Cerebellar cortex (tissue), 1 donor: Measurements from ENCODE around the gene TMEM63A.

ENCODE experiments used
- DNase-seq: peaks from one replicate; pipeline ENCODE4 v3.0.0-alpha.2; 2015; ENCODE audit warnings: low spot score

Gene TMEM63A

DNA sequence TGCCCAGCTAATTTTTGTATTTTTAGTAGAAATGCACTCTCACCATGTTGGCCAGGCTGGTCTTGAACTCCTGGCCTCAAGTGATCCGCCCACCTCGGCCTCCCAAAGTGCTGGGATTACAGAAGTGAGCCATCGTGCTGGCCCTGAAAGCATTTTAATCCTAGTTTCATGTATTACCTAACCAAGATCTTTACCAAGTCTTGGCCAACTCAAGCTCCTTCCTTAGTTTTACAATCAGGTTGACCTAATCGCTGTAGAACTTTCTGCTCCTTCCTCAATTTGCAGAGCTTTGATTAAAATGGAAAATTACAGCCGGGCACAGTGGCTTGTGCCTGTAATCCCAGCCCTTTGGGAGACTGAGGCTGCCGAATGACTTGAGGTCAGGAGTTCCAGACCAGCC lies 3.2 kb upstream of the TMEM63A start:
- DNase-seq = no peak

DNA sequence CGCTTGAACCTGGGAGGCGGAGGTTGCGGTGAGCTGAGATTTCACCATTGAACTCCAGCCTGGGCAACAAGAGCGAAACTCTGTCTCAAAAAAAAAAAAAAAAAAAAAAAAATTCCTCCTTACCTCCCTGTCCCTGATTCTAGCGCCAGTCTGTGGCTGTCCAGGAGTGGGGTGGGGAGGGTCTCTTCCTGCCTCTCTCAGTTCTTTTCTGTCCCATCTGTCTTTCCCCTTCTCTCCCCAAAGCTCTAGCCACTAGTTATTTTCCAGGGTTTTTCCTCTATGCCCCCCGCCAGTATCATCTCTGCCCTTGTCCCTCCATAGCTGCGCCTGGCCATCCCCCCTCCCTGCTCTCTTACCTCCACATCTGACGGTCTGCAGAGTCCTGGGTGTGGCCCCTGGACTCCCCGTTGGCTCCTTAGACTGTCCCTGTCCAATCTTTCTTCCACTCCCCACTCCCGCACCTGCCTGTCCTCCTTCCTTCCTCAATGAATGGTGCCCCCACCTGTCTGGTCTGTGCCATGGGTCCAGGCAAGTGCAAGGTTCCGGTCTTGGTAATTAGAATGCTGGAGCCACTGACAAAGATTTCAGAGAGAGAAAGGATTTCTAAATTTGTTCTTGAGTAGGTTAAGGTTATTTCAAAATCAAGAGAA lies 1.6 kb upstream of the TMEM63A start:
- DNase-seq = no peak

DNA sequence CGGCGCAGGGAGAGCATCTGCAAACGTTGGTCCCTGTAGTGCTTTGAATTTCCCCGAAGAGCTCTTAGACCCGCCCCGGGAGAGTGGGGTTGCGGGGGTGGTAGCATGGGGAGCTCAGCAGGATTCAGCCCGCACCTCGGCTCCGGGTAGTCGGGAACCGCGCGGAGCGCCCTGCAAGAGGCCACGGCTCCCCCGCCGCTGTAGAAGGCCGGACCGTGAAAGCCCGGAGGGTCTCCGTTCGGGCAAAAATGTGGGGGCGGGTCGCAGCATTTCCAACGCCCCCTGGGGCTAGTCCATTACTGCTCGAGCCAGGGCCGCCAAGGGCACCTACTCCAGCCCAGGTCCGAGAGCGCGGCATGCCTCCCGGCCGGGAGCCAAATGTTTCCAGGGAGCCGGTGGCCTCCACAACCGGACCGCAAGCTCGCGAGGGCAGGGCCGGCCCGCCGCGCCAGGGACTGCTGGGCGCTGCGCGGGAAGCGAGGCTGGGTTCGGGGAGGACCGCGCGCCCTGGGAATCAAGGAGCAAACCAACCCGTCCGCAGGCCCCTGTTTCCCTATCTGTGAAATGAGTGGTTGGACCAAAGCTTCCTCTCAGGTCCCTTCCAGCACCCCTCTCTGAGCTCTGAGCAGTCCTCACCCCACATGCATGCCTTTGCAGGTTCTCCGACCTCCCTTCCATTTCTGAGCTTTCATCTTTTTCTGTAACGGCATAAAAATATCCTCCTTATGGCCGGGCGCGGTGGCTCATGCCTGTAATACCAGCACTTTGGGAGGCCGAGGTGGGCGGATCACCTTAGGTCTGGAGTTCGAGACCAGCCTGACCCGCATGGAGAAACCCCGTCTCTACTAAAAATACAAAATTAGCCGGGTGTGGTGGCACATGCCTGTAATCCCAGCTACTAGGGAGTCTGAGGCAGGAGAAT lies 775 bp upstream of the TMEM63A start:
- no peak for DNase-seq

DNA sequence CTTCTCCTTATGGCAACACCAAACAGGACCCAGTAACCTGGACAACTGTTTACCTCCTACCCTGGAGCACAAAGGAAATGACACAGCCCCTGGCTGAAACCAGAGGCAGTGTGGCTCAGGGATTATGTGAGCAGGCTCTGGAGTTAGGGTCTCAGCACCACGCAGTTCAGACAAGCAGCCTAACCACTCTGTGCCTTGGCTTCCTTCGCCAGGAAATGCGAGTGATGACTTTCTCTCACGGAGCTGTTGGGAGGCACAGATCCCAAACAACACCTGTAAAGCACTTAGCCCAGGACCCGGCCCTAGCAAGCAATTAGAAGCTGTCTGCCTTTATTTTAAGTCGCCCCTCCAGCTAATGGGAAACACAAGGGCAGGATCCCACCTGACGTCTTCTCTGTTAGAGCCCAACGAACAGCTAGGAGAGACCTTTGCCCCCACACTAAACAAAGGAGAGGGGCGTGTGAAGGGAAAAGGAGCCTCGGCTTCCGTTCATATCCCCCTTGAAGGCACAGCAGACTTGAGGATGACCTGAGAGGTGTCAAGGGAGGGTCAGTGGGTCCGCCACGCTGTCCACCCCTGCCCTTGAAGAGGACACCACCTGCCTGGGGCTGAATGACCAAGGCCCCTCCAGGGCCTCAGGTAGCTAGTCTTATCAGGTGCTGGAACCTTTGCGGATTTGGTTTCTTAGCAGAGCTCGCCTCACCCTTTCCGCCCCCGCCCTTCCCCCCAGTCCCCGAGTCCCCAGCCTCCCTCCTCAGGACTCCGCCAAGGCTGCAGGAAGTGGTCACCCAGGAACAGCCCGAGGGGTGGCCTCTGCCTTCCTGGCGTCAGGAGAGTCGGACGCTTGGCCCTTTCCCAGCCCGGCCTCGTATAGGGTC lies 860 bp downstream of the TMEM63A start:
- no peak for DNase-seq

DNA sequence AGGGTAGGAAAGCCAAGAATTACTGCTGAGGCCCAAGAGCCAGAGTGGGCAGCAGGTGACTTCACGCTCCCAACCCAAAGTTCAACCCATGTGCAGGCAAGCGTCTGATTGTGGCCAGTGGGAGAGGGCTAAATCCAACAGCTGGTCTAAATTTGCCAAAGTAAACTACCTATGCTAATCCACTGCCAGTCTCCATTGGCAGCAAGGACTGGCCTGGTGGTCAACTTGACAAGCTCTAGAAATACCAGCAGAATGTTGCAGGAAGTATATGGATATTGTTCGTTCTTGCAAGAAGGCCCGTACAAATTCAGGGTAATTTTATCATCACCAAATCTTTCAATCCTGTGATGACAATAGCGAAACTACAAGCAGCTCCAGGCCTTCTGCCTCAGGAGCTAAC lies 1.5 kb downstream of the TMEM63A start:
- no peak for DNase-seq

DNA sequence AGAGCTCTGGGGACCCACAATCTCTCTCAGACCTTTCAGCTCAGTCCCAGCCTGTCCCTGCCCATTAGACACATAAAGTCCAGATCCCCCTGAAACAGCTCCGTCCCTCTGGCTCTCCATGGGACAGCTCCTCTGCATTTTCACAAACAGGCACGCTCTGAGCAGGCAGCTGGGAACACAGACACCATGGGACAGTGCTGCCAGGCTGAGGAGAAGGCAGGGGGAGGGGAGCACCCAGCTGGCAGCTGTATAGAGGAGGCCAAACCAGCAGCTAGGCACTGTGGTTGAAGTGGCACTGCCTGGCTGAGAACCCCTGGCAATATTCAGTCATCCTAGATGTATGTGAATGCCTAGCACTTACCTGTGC lies 2.0 kb downstream of the TMEM63A start:
- DNase-seq = no peak

DNA sequence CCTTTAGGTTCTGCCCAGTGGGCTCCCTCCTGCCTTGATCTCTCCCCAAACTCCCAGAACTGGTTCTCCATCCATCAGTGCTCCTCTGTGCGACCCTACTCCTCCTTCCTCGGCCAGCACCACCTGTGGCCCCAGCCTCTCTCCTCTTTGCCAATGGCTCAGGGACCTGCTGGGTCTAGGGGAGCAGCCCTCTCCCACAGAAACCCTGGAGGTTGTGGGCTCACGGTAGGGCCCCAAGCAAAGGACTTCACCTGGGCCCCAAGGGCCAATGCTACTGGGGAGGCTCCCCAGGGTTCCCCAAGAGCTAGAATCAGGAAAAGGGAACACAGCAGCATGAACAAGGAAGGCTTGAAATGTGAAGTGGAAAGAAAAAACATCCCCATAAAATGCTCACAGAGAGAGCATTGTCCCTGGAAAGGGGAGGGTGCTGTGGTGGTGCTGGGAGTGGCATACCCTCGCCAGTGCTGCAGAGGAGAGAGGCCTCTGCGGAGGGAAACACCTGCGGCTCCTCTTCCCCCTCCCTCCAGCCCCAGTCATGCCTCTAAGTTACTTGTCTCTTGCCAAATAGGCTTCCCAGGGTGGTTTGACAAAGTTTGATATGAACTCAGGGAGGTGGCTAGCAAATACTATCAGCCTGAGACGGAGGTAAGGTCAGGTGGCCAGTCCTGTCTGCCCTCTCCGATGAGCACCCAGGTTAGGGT lies 2.5 kb downstream of the TMEM63A start:
- DNase-seq = no peak

DNA sequence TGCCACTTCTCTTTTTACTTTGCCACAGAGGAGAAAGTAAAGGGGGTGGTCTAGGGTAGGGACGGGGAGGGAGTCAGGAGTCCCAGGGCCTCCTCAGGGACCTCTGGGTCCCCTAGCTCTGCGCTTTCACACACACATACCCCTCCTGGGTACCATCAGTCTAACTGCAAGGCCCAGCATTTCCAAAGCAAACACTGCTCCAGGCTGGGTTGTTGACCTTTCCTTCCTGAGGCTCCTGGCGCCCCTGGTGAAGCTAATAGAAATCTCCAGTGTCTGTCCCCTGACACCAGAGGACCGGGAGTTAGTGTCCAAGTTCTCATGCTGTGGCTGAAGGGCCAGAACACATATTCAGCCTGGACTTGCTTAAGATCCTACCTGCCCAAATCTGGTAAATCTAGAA lies 3.9 kb downstream of the TMEM63A start:
- DNase-seq = no peak

DNA sequence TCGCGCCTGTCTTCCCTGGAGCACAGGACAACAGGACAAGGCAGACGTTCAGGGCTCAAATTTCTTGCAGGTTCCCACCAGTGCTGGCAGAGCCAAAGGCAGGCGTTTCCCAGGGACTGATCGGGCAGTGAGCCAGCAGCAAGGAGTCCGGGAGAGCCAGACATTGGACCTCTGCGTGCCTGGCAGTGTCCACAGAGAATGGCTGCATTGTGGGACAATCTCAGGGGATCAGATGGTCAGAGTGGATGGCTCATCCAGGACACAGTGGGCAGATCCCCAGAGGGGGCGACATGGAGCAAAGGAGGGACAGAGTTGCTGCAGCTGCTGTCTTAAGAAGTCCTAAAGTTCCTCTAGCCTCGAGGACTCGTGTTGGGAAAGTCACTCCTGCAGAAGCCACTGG lies 4.6 kb downstream of the TMEM63A start:
- peak; percentile 56 for DNase-seq

DNA sequence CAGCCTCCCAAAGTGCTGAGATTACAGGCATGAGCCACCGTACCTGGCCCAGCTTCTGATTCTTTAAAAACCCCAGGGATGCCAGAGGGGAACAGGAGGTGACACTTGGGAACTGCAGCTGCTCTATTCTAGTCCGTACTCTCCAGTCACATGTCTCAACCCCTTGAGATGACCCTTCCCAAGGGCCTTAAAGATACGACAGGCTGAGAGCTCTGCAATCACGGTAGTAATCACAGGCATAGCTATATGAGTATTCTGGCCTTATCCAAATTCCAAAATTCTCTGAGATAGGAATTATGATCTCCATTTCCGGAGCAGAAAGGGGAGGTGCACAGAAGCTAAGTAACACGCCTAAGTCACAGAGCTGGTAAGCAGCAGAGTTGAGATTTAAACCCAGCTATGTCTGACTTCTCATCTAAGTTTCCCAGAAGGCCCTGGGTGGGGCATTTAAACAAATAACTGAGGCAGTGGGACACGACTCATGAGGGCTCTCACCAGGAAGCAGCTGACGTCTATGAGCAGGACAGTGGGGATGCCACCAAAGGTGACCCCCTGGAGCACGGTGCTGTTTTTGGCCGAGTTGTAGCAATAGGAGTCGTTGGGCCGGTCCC lies 5.2 kb downstream of the TMEM63A start:
- DNase-seq = no peak

DNA sequence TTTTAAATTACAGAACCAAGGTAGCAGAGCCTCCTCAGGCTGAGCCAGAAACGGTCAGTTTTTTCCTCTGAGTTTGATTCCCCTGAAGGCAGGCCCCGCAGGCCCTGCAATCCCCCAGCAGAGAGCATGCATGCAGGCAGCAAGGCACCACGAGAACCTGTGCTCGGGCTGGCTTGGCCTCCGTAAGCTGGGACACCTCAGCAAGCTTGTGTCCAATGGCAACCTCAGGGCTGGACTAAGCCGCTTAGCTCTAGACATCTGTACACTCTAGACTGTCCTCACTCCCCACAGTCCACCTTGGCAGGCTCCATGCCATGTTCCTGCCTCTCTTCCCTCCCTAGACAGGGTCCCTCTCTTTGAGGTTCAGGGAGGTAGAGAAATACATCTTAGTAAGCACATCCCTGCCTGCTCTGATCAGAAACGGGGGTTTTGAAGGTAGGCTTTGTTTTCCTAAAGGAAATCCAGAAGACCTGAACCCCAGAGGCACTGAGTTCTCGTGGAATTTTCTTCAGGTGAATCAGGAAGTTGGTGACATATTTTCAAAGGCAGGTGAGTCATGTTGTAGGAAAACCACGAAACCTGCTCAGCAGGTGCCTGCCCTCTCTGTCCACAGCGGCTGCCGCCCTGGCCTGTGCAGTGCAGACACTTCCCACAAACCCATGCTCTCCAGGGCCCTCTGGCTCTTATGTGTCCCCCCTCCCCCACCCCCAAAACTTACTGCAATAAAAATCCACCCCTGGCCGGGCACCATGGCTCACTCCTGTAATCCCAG lies 7.0 kb downstream of the TMEM63A start:
- DNase-seq = no peak

DNA sequence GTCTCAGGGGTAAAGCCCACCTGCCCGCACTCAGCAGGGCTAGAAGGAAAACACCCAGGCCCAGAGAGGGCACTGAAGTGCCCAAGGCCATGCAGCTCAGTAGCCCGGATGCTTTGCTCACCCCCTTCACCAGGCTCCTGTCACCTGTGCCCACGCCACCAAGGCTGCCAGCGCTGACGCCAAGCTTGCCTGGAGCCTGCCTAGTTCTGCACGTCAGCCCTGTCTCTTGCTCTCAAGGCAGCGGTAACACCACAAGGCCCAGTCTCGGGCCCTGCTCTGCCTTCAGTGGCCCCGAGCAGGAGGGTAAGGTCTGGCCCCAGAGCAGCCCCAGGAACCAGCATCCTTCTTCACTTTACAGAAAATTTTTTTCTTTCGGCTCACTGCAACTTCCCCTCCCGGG lies 7.7 kb downstream of the TMEM63A start:
- DNase-seq = no peak

DNA sequence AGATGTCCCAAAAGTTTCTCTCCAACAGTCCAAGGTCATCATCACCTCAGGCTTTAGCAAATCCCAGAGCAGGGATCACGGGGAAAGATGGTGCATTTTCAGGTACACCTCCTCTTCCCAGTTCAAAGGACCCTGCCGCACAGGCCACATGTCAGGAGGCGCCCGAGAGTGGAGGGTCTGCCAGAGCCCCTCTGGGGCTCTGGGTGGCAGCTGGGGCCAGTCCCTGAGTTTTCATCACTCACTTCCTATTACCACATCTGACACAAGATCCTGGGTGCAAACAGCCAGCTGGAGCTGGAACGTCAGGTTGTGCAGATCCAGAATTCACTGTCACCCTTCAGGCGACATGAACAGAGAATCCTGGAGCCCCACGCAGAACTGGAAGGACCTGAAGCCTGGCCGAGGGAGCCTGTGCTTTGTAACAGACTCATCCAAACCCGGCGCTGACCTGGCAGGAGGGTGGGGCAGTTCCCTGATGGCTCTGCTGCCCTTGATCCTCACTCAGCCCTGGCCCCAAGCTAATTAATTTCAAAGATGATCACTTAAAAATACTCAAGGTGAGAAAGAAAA lies 8.8 kb downstream of the TMEM63A start:
- no peak for DNase-seq

DNA sequence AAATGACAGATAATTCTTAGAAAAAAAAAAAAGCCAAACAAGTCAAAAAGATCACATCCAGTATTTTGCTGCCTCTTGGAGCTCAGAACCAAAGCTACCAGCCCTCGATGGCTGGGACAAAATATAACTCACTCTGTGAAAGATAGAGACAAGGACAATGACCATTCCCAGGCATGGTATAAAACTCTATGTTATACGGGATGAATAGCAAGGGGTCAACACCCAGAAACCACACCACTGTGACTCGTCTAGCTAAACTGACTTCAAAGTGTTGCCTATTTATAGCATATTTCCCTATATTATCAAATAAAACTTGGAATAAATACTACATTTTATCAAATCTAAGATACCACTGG lies 10.1 kb downstream of the TMEM63A start:
- no peak for DNase-seq

DNA sequence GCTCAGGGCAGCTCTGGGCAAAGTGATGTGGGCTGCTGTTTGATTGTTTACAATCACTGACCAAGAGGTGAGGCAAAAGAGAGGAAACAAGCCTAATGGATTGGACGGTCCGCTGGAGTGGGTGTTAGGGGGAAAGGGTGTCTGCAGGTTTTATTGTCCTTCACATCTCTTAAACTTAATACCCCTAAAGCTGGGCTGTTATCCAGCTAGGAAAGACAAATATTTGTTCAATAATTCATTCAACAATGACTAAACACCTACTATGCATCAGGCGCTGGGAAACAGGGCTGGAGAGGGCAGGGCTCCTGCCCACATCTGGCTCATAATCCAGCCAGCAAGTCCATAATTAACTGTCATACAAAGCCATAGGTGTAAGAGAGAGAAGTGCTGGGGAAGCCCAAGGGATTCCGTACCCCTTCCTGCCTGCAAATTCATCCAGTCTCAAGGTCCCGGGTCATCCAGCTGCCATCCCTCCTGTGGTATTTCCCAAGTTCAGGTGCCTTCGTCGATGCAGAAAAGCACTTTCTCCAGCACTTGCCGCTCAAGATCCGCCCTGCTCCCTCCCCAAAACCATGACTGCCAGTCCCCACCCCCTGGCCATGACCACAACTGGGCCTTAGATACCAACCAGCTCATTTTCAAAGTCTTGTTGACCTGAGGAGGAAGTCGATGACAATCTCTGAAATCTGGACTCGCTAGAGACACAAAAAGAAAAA lies 10.7 kb downstream of the TMEM63A start:
- DNase-seq = no peak

DNA sequence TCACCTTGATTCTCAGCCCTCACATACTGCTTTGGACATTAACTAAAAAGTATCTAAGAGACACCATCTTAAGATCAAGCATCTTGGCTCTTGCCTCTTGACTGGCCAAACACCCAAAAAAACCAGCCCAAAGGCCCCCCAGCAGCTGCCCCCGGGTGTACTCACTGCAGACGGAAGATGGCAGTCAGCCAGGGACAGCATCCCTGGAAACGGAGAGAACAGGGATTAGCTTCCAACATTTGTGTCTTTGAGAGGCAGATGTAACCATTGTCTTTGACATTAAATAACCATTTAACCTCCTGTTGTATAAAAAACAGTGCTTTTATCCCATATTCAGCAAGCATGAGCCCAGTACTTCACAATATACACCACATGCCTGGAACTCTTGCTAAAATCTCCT lies 11.3 kb downstream of the TMEM63A start:
- DNase-seq = no peak

DNA sequence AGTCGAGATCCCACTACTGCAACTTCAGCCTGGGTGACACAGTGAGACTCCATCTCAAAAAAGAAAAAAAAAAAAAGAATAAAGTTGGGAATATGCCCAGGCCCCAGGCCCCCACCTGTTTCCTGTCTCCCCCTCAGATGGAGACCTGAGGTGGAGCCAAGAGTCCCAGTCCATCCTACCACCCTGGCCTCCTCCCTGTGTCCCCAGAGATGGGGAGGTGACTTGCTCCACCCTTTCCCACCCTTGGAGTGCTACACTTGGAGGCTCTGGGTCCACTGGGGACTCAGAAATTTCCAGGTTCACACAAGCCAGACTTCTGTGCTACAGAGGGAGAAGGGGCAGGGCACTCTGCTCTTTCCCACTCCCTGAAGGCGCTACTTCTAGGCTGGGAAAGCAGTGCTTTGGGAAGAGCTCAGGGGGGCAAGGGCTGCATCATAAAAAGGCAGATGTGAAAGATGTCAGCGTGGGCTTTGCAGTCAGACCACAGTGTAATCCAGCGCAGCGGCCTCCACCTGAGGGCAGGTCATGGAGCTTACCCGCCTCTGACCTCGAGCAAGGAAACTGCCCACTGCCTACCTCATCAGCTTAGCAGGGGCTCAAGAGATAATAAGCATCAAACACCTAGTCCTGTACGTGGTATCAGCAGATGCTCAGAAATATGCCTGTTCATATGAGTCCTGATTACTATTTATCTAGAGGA lies 13.4 kb downstream of the TMEM63A start:
- DNase-seq = no peak

DNA sequence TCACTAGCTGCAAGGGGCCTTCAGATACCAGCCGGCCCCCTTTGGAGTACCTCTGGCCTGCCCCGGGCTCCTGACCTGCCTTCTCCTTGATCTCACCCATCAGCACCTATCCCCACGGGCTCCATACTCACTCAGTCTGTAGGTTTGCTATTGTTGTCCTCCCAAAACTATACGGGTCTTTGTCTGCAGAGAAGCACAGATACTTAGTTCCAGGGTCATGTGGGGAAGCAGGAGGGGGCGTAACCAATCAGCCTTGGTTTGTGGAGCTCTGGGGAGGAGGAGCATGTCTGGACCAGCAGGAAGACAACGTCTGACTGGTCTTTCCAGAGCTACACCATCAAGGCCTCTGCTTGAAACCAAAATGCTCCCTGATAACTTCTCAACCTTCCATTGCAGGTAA lies 15.2 kb downstream of the TMEM63A start:
- no peak for DNase-seq
